Breast epithelium (tissue), 3 donors: ENCODE data around the gene NPIPA7. TPM values are rescaled to one million over a fixed set of nuclear protein-coding genes. Genes with fewer than 3 reads are reported as not detected.

Experiments used
- total RNA-seq, 3 donors: library from RNA; depleted of rRNA; stranded (reverse); fragments of >200 nt; gene quantifications; one replicate each; pipeline ENCODE4 v1.1.0, GENCODE V29; 2016

Gene NPIPA7
- total RNA-seq, 3 donors from 2014 or later = 3.1 to 5.6 (median 3.5) TPM

Other genes starting within 250 kb of the NPIPA7 start
- gene ABCC6, start 155.6 kb upstream of the NPIPA7 start, total RNA-seq = 1 to 10 TPM; 3.6 to 4.2 (median 3.8) TPM
- 10 to 100 TPM; 17.6 to 54.7 (median 51.8) TPM for gene NOMO3, start 146.6 kb upstream of the NPIPA7 start, total RNA-seq